Tibial nerve (tissue), 4 donors: Measurements from ENCODE around the gene MOGAT2. TPM values are rescaled to one million over a fixed set of nuclear protein-coding genes. Genes with fewer than 3 reads are reported as not detected.
"Not testable (repeated sequence)": the region's sequence is repeated elsewhere in the genome, so short reads cannot be mapped to it uniquely, and the experiment has no call there.

Experiments
- DNase-seq, 2 donors: peaks; one replicate each; pipeline ENCODE4 v3.0.0-alpha.2; 2019; ENCODE audit warnings: low spot score in 2 of 2
- H3K27ac ChIP-seq, 4 donors: fragments of 200-600 bp; sonication (generic) in 3 of 4; one replicate each; pipeline ENCODE4 v1.5.1; 2017 to 2019; ENCODE audit warnings: mild to moderate bottlenecking in 1 of 4
- H3K27me3 ChIP-seq, 2 donors: fragments of 200-600 bp; sonication (generic) in 1 of 2; one replicate each; pipeline versions ENCODE4 v1.5.1 to v1.6.0; 2017 to 2019
- H3K36me3 ChIP-seq, 3 donors: fragments of 200-600 bp; sonication (generic); one replicate each; pipeline ENCODE4 v1.5.1; 2018 to 2019
- H3K4me1 ChIP-seq, 4 donors: fragments of 200-600 bp; sonication (generic) in 3 of 4; one replicate each; pipeline ENCODE4 v1.5.1; 2017 to 2019
- H3K4me3 ChIP-seq, 4 donors: fragments of 200-600 bp; sonication (generic) in 3 of 4; one replicate each; pipeline ENCODE4 v1.5.1; 2017 to 2019; ENCODE audit warnings: mild to moderate bottlenecking in 1 of 4, moderate library complexity in 1 of 4
- H3K9me3 ChIP-seq, 4 donors: fragments of 200-600 bp; sonication (generic) in 3 of 4; one replicate each; pipeline ENCODE4 v1.5.1; 2017 to 2019
- EP300 ChIP-seq, 2 donors: sonication (generic); formaldehyde crosslinking; IDR thresholded peaks; one replicate each; pipeline ENCODE4 v1.6.1; 2017; ENCODE audit warnings: antibody characterized with exemption in 2 of 2, mild to moderate bottlenecking in 1 of 2
- POLR2A ChIP-seq, 2 donors: fragments of 450-650 bp; IDR thresholded peaks; one replicate each; pipeline ENCODE4 v1.6.1; 2017; ENCODE audit warnings: antibody characterized with exemption in 2 of 2, mild to moderate bottlenecking in 2 of 2, moderate library complexity in 2 of 2
- WGBS, 2 donors: methylation state at CpG; one replicate each; pipeline ENCODE4 v1.1.5; 2018; 5-methylcytosine and 5-hydroxymethylcytosine counted together
- total RNA-seq, 4 donors: library from RNA; depleted of rRNA; stranded (reverse); fragments of >200 nt; gene quantifications; one replicate each; pipeline ENCODE4 v1.1.0, GENCODE V29; 2016
- TF ChIP-seq, protein P1 (sequence below), 5 experiments: fragments of 200-600 bp in 3 of 5; fragments of 450-650 bp in 2 of 5; sonication (generic) in 3 of 5; IDR thresholded peaks; one replicate each; pipeline ENCODE4 v1.5.1; 2016 to 2019; ENCODE audit warnings: antibody characterized with exemption in 5 of 5, mild to moderate bottlenecking in 3 of 5, moderate library complexity in 2 of 5

MOGAT2 gene
- total RNA-seq, 4 donors from 2014 or later: not detected

DNA sequence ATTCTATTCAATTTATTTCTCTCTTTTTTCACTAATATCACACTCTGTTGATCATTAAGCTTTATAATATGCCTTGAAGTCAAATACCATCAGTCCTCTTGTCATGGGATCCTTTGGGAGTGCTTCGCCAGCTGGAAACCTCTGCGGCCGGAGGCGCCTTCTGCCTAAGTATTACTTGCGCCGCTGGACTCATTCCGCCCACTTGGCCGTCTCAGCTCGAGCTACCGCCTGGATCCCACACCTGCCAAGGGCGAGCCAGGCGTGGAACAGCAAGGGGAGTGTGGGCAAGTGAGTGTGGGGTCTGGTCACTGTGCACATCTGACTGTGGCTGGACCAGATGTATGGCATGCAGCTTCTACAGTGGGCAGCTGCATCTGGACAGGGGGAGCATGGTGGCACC is 39.7 kb upstream of the MOGAT2 start:
- no peak for DNase-seq
- Histone ChIP-seq H3K36me3 (no peaks in the 10 kb centered on the region), H3K9me3 (no peaks in the 10 kb centered on the region), H3K27me3 (peaks cover 0 to 11% of the 10 kb centered on the region in 2 donors), H3K4me3 (no peak overlapping the region), H3K4me1 (no peaks in the 10 kb centered on the region), H3K27ac (no peak overlapping the region)
- TF ChIP-seq POLR2A (IDR thresholded peaks at IDR 0.05): no peak
- no peak for TF ChIP-seq EP300 (IDR thresholded peaks at IDR 0.05)
- TF ChIP-seq, protein P1, sequence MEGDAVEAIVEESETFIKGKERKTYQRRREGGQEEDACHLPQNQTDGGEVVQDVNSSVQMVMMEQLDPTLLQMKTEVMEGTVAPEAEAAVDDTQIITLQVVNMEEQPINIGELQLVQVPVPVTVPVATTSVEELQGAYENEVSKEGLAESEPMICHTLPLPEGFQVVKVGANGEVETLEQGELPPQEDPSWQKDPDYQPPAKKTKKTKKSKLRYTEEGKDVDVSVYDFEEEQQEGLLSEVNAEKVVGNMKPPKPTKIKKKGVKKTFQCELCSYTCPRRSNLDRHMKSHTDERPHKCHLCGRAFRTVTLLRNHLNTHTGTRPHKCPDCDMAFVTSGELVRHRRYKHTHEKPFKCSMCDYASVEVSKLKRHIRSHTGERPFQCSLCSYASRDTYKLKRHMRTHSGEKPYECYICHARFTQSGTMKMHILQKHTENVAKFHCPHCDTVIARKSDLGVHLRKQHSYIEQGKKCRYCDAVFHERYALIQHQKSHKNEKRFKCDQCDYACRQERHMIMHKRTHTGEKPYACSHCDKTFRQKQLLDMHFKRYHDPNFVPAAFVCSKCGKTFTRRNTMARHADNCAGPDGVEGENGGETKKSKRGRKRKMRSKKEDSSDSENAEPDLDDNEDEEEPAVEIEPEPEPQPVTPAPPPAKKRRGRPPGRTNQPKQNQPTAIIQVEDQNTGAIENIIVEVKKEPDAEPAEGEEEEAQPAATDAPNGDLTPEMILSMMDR (IDR thresholded peaks at IDR 0.05): no peak
- 84 to 87% methylated on average over 12 of the region's 12 CpGs for WGBS, 2 donors

GRCh38 chr11:75678620-75679259 is 38.9 kb upstream of the MOGAT2 start:
- TF ChIP-seq POLR2A (IDR thresholded peaks at IDR 0.05) (no peak), EP300 (IDR thresholded peaks at IDR 0.05) (no peak)
- TF ChIP-seq, protein P1 (IDR thresholded peaks at IDR 0.05): no peak
- peaks cover 0 to 11% of the 10 kb centered on the region in 2 donors for H3K27me3 ChIP-seq
- peaks cover 0 to 5% (median 0%) of the 10 kb centered on the region in 4 donors for H3K9me3 ChIP-seq
- no peak overlapping the region for H3K27ac ChIP-seq
- WGBS, 2 donors: 73 to 84% methylated on average over 17 of the region's 17 CpGs
- H3K4me1 ChIP-seq: no peaks in the 10 kb centered on the region
- DNase-seq: no peak
- H3K4me3 ChIP-seq: no peak overlapping the region
- no peaks in the 10 kb centered on the region for H3K36me3 ChIP-seq

DNA sequence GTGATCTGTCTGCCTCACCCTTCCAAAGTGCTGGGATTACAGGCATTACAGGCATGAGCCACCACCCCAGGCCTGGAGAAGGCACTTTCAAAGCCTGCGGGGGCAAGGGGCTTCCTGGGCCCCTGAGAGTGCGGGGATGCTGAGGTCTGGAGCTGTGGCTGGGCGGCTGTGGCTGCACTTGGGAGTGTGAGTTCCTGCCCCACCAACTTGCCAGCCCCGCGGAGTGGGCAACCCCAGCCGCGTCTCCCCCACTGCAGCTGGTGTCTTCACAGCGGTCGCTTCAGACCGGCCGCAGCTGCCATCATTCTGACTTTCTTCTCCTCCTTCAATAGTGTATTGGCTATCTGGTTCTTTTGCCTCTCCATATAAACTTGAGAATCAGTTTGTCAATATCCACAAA is 38.1 kb upstream of the MOGAT2 start:
- no peaks in the 10 kb centered on the region for H3K36me3 ChIP-seq
- H3K27ac ChIP-seq: no peak overlapping the region
- H3K9me3 ChIP-seq: peaks cover 0 to 8% (median 0%) of the 10 kb centered on the region in 4 donors
- H3K4me1 ChIP-seq: no peaks in the 10 kb centered on the region
- TF ChIP-seq EP300 (IDR thresholded peaks at IDR 0.05) (no peak), POLR2A (IDR thresholded peaks at IDR 0.05) (no peak)
- TF ChIP-seq, protein P1 (IDR thresholded peaks at IDR 0.05): no peak
- WGBS, 2 donors: 86 to 93% methylated on average over 10 to 11 of the region's 11 CpGs
- H3K27me3 ChIP-seq: peaks cover 0 to 7% of the 10 kb centered on the region in 2 donors
- DNase-seq: no peak
- no peak overlapping the region for H3K4me3 ChIP-seq

GRCh38 chr11:75683856-75684255 is 33.8 kb upstream of the MOGAT2 start:
- not testable (repeated sequence) for H3K4me1 ChIP-seq, H3K36me3 ChIP-seq, H3K27me3 ChIP-seq, DNase-seq, H3K4me3 ChIP-seq, H3K27ac ChIP-seq
- 80 to 91% methylated on average over 1 of the region's 1 CpG for WGBS, 2 donors
- peaks cover 0 to 23% (median 2%) of the 10 kb centered on the region in 4 donors for H3K9me3 ChIP-seq

DNA sequence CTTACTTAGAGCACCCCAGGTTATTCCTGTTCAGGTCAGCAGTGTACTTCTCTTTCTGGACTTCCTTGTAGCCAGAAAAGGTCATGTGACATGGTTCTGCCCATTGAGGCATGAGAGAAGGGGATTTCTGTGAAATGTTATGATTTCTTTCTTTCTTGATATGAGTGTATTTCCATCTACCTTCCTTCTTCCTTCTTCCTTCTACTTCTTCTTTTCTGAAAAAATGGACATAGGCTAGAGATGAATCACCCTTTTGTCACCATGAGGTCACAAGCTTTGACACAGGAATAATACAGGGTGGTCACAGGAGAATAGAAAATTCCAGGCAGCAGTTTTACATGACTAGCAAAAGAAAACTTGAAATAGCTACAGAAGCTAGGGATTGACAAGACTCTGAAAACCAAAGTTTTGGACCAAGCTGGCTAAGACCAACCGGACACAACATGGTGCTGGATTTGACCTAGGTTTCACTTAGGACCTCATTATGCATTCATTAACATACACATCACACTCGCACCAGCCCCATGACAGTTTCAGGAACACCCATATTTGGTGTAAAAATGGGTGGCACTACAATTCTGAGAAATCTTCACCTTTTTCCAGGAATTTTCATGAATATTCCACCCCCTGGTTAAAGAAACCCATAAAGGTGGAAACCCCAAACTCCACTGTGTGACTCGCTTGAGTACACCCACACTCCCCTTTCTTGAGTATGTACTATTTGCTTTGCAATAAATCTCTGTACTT is 27.6 kb upstream of the MOGAT2 start:
- 82 to 88% methylated on average over 3 of the region's 3 CpGs for WGBS, 2 donors
- no peak for DNase-seq
- peaks cover 0 to 12% (median 1%) of the 10 kb centered on the region in 4 donors for H3K9me3 ChIP-seq
- TF ChIP-seq EP300 (IDR thresholded peaks at IDR 0.05) (no peak), POLR2A (IDR thresholded peaks at IDR 0.05) (no peak)
- TF ChIP-seq, protein P1 (IDR thresholded peaks at IDR 0.05): no peak
- H3K36me3 ChIP-seq: no peaks in the 10 kb centered on the region
- no peak overlapping the region for H3K27ac ChIP-seq
- no peak overlapping the region for H3K4me3 ChIP-seq
- no peaks in the 10 kb centered on the region for H3K4me1 ChIP-seq
- no peaks in the 10 kb centered on the region for H3K27me3 ChIP-seq
